H1 (cell line): ENCODE data around the gene CCDC18. TPM values are rescaled to one million over a fixed set of nuclear protein-coding genes. Genes with fewer than 3 reads are reported as not detected.

ENCODE experiments used
- ATF3 ChIP-seq: IDR thresholded peaks from 2 replicates; pipeline ENCODE4 v1.6.1; 2011; ENCODE audit warnings: low read depth, mild to moderate bottlenecking, low read length; ENCODE audit not compliant: insufficient read depth
- BACH1 ChIP-seq: IDR thresholded peaks from 2 replicates; pipeline ENCODE4 v1.6.1; 2012; ENCODE audit warnings: low read length, improper control_type of control experiment
- CHD2 ChIP-seq: IDR thresholded peaks from 2 replicates; pipeline ENCODE4 v1.6.1; 2012; ENCODE audit warnings: low read length, improper control_type of control experiment
- CREB1 ChIP-seq: IDR thresholded peaks from 2 replicates; pipeline ENCODE4 v1.6.1; 2012; ENCODE audit warnings: inconsistent platforms
- CTCF ChIP-seq, 3 experiments: IDR thresholded peaks; 1 replicate in 2 of 3; 2 replicates in 1 of 3; pipeline versions ENCODE4 v1.5.1 to v1.6.1; 2011; ENCODE audit warnings: low read length in 3 of 3, mild to moderate bottlenecking in 3 of 3, inconsistent platforms in 2 of 3, low read depth in 1 of 3, moderate library complexity in 1 of 3; ENCODE audit not compliant: insufficient read depth in 1 of 3; ENCODE audit errors: control extremely low read depth in 1 of 3
- E2F6 ChIP-seq: IDR thresholded peaks from 2 replicates; pipeline ENCODE4 v1.6.1; 2012; ENCODE audit warnings: inconsistent platforms
- KDM4A ChIP-seq: IDR thresholded peaks from one replicate; pipeline ENCODE4 v1.7.1; 2012; ENCODE audit warnings: low read depth, mild to moderate bottlenecking, moderate library complexity, low read length, inconsistent platforms; ENCODE audit not compliant: severe bottlenecking
- MAFK ChIP-seq: IDR thresholded peaks from 2 replicates; pipeline ENCODE4 v1.6.1; 2012; ENCODE audit warnings: low read depth, mild to moderate bottlenecking, improper control_type of control experiment, low read length
- NRF1 ChIP-seq: IDR thresholded peaks from 2 replicates; pipeline ENCODE4 v1.6.1; 2011; ENCODE audit warnings: mild to moderate bottlenecking, low read depth, low read length, improper control_type of control experiment
- POLR2A ChIP-seq, 2 experiments: IDR thresholded peaks; 1 replicate in 1 of 2; 2 replicates in 1 of 2; pipeline ENCODE4 v1.6.1; 2011; ENCODE audit warnings: low read depth in 2 of 2, low read length in 2 of 2, mild to moderate bottlenecking in 2 of 2; ENCODE audit errors: control extremely low read depth in 1 of 2
- POLR2AphosphoS5 ChIP-seq: IDR thresholded peaks from 2 replicates; pipeline ENCODE4 v1.6.1; 2011; ENCODE audit warnings: low read depth, low read length
- RBBP5 ChIP-seq: IDR thresholded peaks from 2 replicates; pipeline ENCODE4 v1.7.1; 2012; ENCODE audit warnings: low read depth, mild to moderate bottlenecking, inconsistent platforms, low read length, moderate library complexity, borderline replicate concordance
- RFX5 ChIP-seq: IDR thresholded peaks from 2 replicates; pipeline ENCODE4 v1.6.1; 2011; ENCODE audit warnings: low read depth, low read length, improper control_type of control experiment, borderline replicate concordance
- SIN3A ChIP-seq, 2 experiments: IDR thresholded peaks in 1 of 2; conservative IDR thresholded peaks in 1 of 2; 2 replicates each; pipeline ENCODE4 v1.6.1; 2011 to 2012; ENCODE audit warnings: low read length in 2 of 2, improper control_type of control experiment in 1 of 2, low read depth in 1 of 2, mild to moderate bottlenecking in 1 of 2
- SP1 ChIP-seq: IDR thresholded peaks from 2 replicates; pipeline ENCODE4 v1.6.1; 2011; ENCODE audit warnings: low read depth, low read length
- SP4 ChIP-seq: IDR thresholded peaks from 2 replicates; pipeline ENCODE4 v1.6.1; 2012; ENCODE audit warnings: low read length, inconsistent platforms
- TAF1 ChIP-seq: IDR thresholded peaks from 2 replicates; pipeline ENCODE4 v1.6.1; 2011; ENCODE audit warnings: mild to moderate bottlenecking, low read depth, low read length
- TAF7 ChIP-seq: optimal IDR thresholded peaks from 2 replicates; pipeline ENCODE3; 2011; ENCODE audit warnings: low read depth, mild to moderate bottlenecking, inconsistent platforms, low read length, moderate library complexity, borderline replicate concordance
- YY1 ChIP-seq: IDR thresholded peaks from 2 replicates; pipeline ENCODE4 v1.6.1; 2011; ENCODE audit warnings: low read depth, mild to moderate bottlenecking, low read length
- polyA plus RNA-seq, 7 experiments: library from polyadenylated mRNA; depleted of rRNA in 3 of 7; stranded (reverse) in 5 of 7; unstranded in 2 of 7; fragments of >200 nt in 5 of 7; fragments of 200-250 nt in 2 of 7; gene quantifications; 1 replicate in 5 of 7; 2 replicates in 1 of 7; 4 replicates in 1 of 7; pipeline versions ENCODE4 v1.2.1 to v1.2.3, GENCODE V29; 2011 to 2013; ENCODE audit warnings: missing spikeins in 2 of 7, mixed read lengths in 2 of 7
- total RNA-seq: library from RNA; stranded (reverse); fragmentation: NEBNext Ultra II Directional; extraction: Animal tissue kit (Norgen Biotek cat#: 25700); gene quantifications from 2 replicates; pipeline ENCODE4 v1.2.1, GENCODE V29; 2021

The CCDC18 gene
- total and polyA plus RNA-seq, 2 of the 8 experiments (the other 6 are each of a cell fraction or from before 2014, with no cell fraction given), result 3.0 to 21.2 TPM

- TF ChIP-seq CTCF (IDR thresholded peaks at IDR 0.05; ENCODE audit: control extremely low read depth in 1 of 3, insufficient read depth in 1 of 3, low read depth in 1 of 3, low read length in 3 of 3) (peak in 2 of 3 experiments; percentile 3 to 7; a peak in 1 of 4 replicates), KDM4A (peak; percentile 52), POLR2A (IDR thresholded peaks at IDR 0.05; ENCODE audit: control extremely low read depth in 1 of 2, low read depth in 2 of 2, low read length in 2 of 2) (peak; percentile 65 to 77), RBBP5 (peak; percentile 40; the same call in 1 of the 2 replicates), MAFK (no peak), BACH1 (0 out of 2 replicates have a peak, but pooled peaks have one; percentile 38), SP1 (peak; percentile 54; the same call in 1 of the 2 replicates), POLR2AphosphoS5 (peak; percentile 64), RFX5 (no peak), ATF3 (peak; percentile 33; the same call in 1 of the 2 replicates), E2F6 (peak; percentile 94), SP4 (peak; percentile 22; the same call in 1 of the 2 replicates), YY1 (peak; percentile 78; the same call in 1 of the 2 replicates), SIN3A (conservative IDR thresholded peaks at IDR 0.05 in 1 of 2, IDR thresholded peaks at IDR 0.05 in 1 of 2; ENCODE audit: low read depth in 1 of 2, low read length in 2 of 2) (peak in 1 of 2 experiments; percentile 83; a peak in 1 of 4 replicates), TAF7 (peak; percentile 42), CREB1 (peak; percentile 90), TAF1 (peak; percentile 67), CHD2 (no peak), NRF1 (peak; percentile 72)
These were observed 420 bp upstream of the CCDC18 start, which contains the start of gene TMED5 (continued) for GRCh38 chr1:93179886-93180722.
